ENCODE measurements around the gene IRF9. TPM values are rescaled to one million over a fixed set of nuclear protein-coding genes. Genes with fewer than 3 reads are reported as not detected.

IRF9 gene
- total RNA-seq, 4 donors from 2014 or later = 61.3 to 80.1 (median 68.1) TPM

GRCh38 chr14:24115422-24116127, 45.5 kb upstream of the IRF9 start:
- peaks cover 0 to 29% (median 10%) of the 10 kb centered on the region in 3 donors for H3K4me1 ChIP-seq
- WGBS, 2 donors (ENCODE audit: low coverage in 1 of 2) = 0 to 7% methylated on average over 1 to 3 of the region's 14 CpGs
- H3K27ac ChIP-seq = peak overlapping the region; percentile 70 to 100 (median 98)
- ATAC-seq = no peak
- peak overlapping the region; percentile 36 to 63 for H3K4me3 ChIP-seq
- no peaks in the 10 kb centered on the region for H3K9me3 ChIP-seq
- TF ChIP-seq EP300 (IDR thresholded peaks at IDR 0.05) (no peak), POLR2A (IDR thresholded peaks at IDR 0.05) (no peak), POLR2AphosphoS5 (IDR thresholded peaks at IDR 0.05) (no peak), CTCF (IDR thresholded peaks at IDR 0.05) (no peak)
- H3K36me3 ChIP-seq = peaks cover 0 to 38% of the 10 kb centered on the region in 2 donors
- no peaks in the 10 kb centered on the region for H3K27me3 ChIP-seq

GRCh38 chr14:24116128-24116814, 44.8 kb upstream of the IRF9 start:
- H3K27ac ChIP-seq = no peak overlapping the region
- no peak for ATAC-seq
- H3K4me1 ChIP-seq = peaks cover 0 to 29% (median 10%) of the 10 kb centered on the region in 3 donors
- H3K4me3 ChIP-seq = peak overlapping the region in 1 of 2 donors; percentile 63
- WGBS, 2 donors (ENCODE audit: low coverage in 1 of 2) = 55 to 87% methylated on average over 2 to 5 of the region's 6 CpGs
- H3K36me3 ChIP-seq = peaks cover 0 to 45% of the 10 kb centered on the region in 2 donors
- TF ChIP-seq POLR2AphosphoS5 (IDR thresholded peaks at IDR 0.05) (no peak), POLR2A (IDR thresholded peaks at IDR 0.05) (no peak), CTCF (IDR thresholded peaks at IDR 0.05) (no peak), EP300 (IDR thresholded peaks at IDR 0.05) (no peak)
- no peaks in the 10 kb centered on the region for H3K27me3 ChIP-seq
- no peaks in the 10 kb centered on the region for H3K9me3 ChIP-seq

GRCh38 chr14:24117179-24117578, 43.9 kb upstream of the IRF9 start:
- no peak overlapping the region for H3K27ac ChIP-seq
- H3K27me3 ChIP-seq = no peaks in the 10 kb centered on the region
- 85 to 100% methylated on average over 2 to 5 of the region's 6 CpGs for WGBS, 2 donors (ENCODE audit: low coverage in 1 of 2)
- ATAC-seq = no peak
- H3K9me3 ChIP-seq = no peaks in the 10 kb centered on the region
- peaks cover 0 to 54% of the 10 kb centered on the region in 2 donors for H3K36me3 ChIP-seq
- no peak for TF ChIP-seq POLR2AphosphoS5 (IDR thresholded peaks at IDR 0.05)
- no peak for TF ChIP-seq POLR2A (IDR thresholded peaks at IDR 0.05)
- TF ChIP-seq CTCF (IDR thresholded peaks at IDR 0.05) = no peak
- no peak for TF ChIP-seq EP300 (IDR thresholded peaks at IDR 0.05)
- H3K4me3 ChIP-seq = no peak overlapping the region
- peaks cover 0 to 29% (median 10%) of the 10 kb centered on the region in 3 donors for H3K4me1 ChIP-seq

- Histone ChIP-seq H3K4me3 (no peak overlapping the region), H3K27me3 (no peaks in the 10 kb centered on the region), H3K9me3 (no peaks in the 10 kb centered on the region), H3K27ac (no peak overlapping the region), H3K4me1 (peaks cover 0 to 23% (median 10%) of the 10 kb centered on the region in 3 donors), H3K36me3 (peaks cover 0 to 79% of the 10 kb centered on the region in 2 donors)
- WGBS, 2 donors (ENCODE audit: low coverage in 1 of 2) = 88 to 90% methylated on average over 2 to 4 of the region's 6 CpGs
- no peak for TF ChIP-seq CTCF (IDR thresholded peaks at IDR 0.05)
- no peak for TF ChIP-seq EP300 (IDR thresholded peaks at IDR 0.05)
- no peak for TF ChIP-seq POLR2AphosphoS5 (IDR thresholded peaks at IDR 0.05)
- TF ChIP-seq POLR2A (IDR thresholded peaks at IDR 0.05) = no peak
- no peak for ATAC-seq
These were observed 41.4 kb upstream of the IRF9 start for GRCh38 chr14:24119691-24120090.
